Stimulated activated memory B cell treated with anti-CD40 and anti-IgM and Interleukin-4, amounts not matched to agents 10 μg/mL and 1 μg/mL and 100 μg/mL, for 72 hours (primary cell): ENCODE measurements around the gene UCP3.

Experiments used
- ATAC-seq: fragments of 150-1000 bp; cut with Tn5 transposase; 2 replicates; pipeline ENCODE4 v1.10.0; 2021
- H3K27ac Mint-ChIP-seq: one replicate; pipeline ENCODE4 v1.8.0; 2022; ENCODE audit warnings: mild to moderate bottlenecking, mixed read lengths
- H3K27me3 Mint-ChIP-seq: one replicate; pipeline ENCODE4 v1.8.0; 2022; ENCODE audit warnings: mixed read lengths
- H3K36me3 Mint-ChIP-seq: one replicate; pipeline ENCODE4 v1.8.0; 2022; ENCODE audit warnings: mixed read lengths
- H3K4me1 Mint-ChIP-seq: one replicate; pipeline ENCODE4 v1.8.0; 2022; ENCODE audit warnings: mixed read lengths
- H3K4me3 Mint-ChIP-seq: one replicate; pipeline ENCODE4 v1.8.0; 2022; ENCODE audit warnings: mild to moderate bottlenecking, moderate library complexity, mixed read lengths
- H3K9me3 Mint-ChIP-seq: one replicate; pipeline ENCODE4 v1.8.0; 2022; ENCODE audit warnings: mixed read lengths

The UCP3 gene

GRCh38 chr11:73965076-73965763, 43.7 kb downstream of the UCP3 start:
- H3K4me1 Mint-ChIP-seq = peaks cover 37% of the 10 kb centered on the region
- ATAC-seq = no peak
- no peak overlapping the region for H3K4me3 Mint-ChIP-seq
- H3K27me3 Mint-ChIP-seq = no peaks in the 10 kb centered on the region
- H3K9me3 Mint-ChIP-seq = no peaks in the 10 kb centered on the region
- H3K36me3 Mint-ChIP-seq = no peaks in the 10 kb centered on the region
- H3K27ac Mint-ChIP-seq = no peak overlapping the region

- H3K4me3 Mint-ChIP-seq = no peak overlapping the region
- no peak for ATAC-seq
- no peaks in the 10 kb centered on the region for H3K36me3 Mint-ChIP-seq
- no peak overlapping the region for H3K27ac Mint-ChIP-seq
- no peaks in the 10 kb centered on the region for H3K27me3 Mint-ChIP-seq
- H3K9me3 Mint-ChIP-seq = no peaks in the 10 kb centered on the region
- H3K4me1 Mint-ChIP-seq = peaks cover 24% of the 10 kb centered on the region
These were observed 45.0 kb downstream of the UCP3 start for GRCh38 chr11:73963861-73964260.

- Mint-ChIP-seq H3K27me3 (peaks cover 6% of the 10 kb centered on the region), H3K27ac (no peak overlapping the region)
These were observed 46.7 kb downstream of the UCP3 start for GRCh38 chr11:73962101-73962705.

GRCh38 chr11:73961321-73961720, 47.6 kb downstream of the UCP3 start:
- Mint-ChIP-seq H3K27ac (no peak overlapping the region), H3K4me3 (no peak overlapping the region), H3K4me1 (peaks cover 17% of the 10 kb centered on the region), H3K27me3 (peaks cover 15% of the 10 kb centered on the region), H3K9me3 (no peaks in the 10 kb centered on the region), H3K36me3 (no peaks in the 10 kb centered on the region)
- ATAC-seq = no peak

More at GRCh38 chr11:73962101-73962705, 46.7 kb downstream of the UCP3 start:
- no peaks in the 10 kb centered on the region for H3K9me3 Mint-ChIP-seq
- no peak for ATAC-seq
- no peaks in the 10 kb centered on the region for H3K36me3 Mint-ChIP-seq
- peaks cover 17% of the 10 kb centered on the region for H3K4me1 Mint-ChIP-seq
- no peak overlapping the region for H3K4me3 Mint-ChIP-seq

GRCh38 chr11:73958521-73959141, 50.3 kb downstream of the UCP3 start:
- Mint-ChIP-seq H3K9me3 (no peaks in the 10 kb centered on the region), H3K27ac (no peak overlapping the region), H3K4me3 (no peak overlapping the region), H3K27me3 (peaks cover 22% of the 10 kb centered on the region), H3K36me3 (no peaks in the 10 kb centered on the region), H3K4me1 (no peaks in the 10 kb centered on the region)
- no peak for ATAC-seq

- no peaks in the 10 kb centered on the region for H3K36me3 Mint-ChIP-seq
- no peak for ATAC-seq
- no peaks in the 10 kb centered on the region for H3K9me3 Mint-ChIP-seq
- peaks cover 22% of the 10 kb centered on the region for H3K27me3 Mint-ChIP-seq
- H3K27ac Mint-ChIP-seq = no peak overlapping the region
- H3K4me1 Mint-ChIP-seq = no peaks in the 10 kb centered on the region
- H3K4me3 Mint-ChIP-seq = no peak overlapping the region
These were observed 51.1 kb downstream of the UCP3 start for GRCh38 chr11:73957654-73958361.

GRCh38 chr11:73956876-73957653, 51.8 kb downstream of the UCP3 start:
- peaks cover 22% of the 10 kb centered on the region for H3K27me3 Mint-ChIP-seq
- no peak overlapping the region for H3K4me3 Mint-ChIP-seq
- no peak overlapping the region for H3K27ac Mint-ChIP-seq
- H3K9me3 Mint-ChIP-seq = no peaks in the 10 kb centered on the region
- H3K4me1 Mint-ChIP-seq = no peaks in the 10 kb centered on the region
- ATAC-seq = no peak
- no peaks in the 10 kb centered on the region for H3K36me3 Mint-ChIP-seq

GRCh38 chr11:73951797-73952196, 57.1 kb downstream of the UCP3 start:
- Mint-ChIP-seq H3K36me3 (peaks cover 3% of the 10 kb centered on the region), H3K4me3 (no peak overlapping the region)

GRCh38 chr11:73950869-73951710, 57.8 kb downstream of the UCP3 start, which contains the start of gene DNAJB13:
DNAJB13 (plus strand) TSS chr11:73951026; CDS start chr11:73951070, 44 bp downstream.
- H3K9me3 Mint-ChIP-seq = no peaks in the 10 kb centered on the region
- peaks cover 6% of the 10 kb centered on the region for H3K36me3 Mint-ChIP-seq
- no peak within 1 kb of the TSS for H3K27ac Mint-ChIP-seq
- H3K4me1 Mint-ChIP-seq = no peaks in the 10 kb centered on the region
- peaks cover 5% of the 10 kb centered on the region for H3K27me3 Mint-ChIP-seq
- no peak within 1 kb of the TSS for H3K4me3 Mint-ChIP-seq
- peak; percentile 82 for ATAC-seq

More at GRCh38 chr11:73951797-73952196, 57.1 kb downstream of the UCP3 start:
- no peak for ATAC-seq
- Mint-ChIP-seq H3K27me3 (peaks cover 12% of the 10 kb centered on the region), H3K27ac (no peak overlapping the region), H3K4me1 (no peaks in the 10 kb centered on the region), H3K9me3 (no peaks in the 10 kb centered on the region)
